K562 (cell line): ENCODE data around the gene PITPNC1. TPM values are rescaled to one million over a fixed set of nuclear protein-coding genes. Genes with fewer than 3 reads are reported as not detected.

Experiments used
- ETV5 ChIP-seq: sonication (generic); formaldehyde crosslinking; IDR thresholded peaks from 2 replicates; pipeline ENCODE4 v1.4.0; 2020; ENCODE audit warnings: low read depth, mild to moderate bottlenecking, missing genetic modification reagents
- FOXA1 ChIP-seq: fragments of 450-650 bp; IDR thresholded peaks from 2 replicates; pipeline ENCODE4 v1.6.1; 2016; ENCODE audit warnings: mild to moderate bottlenecking, borderline replicate concordance
- FOXK1 ChIP-seq: sonication (generic); formaldehyde crosslinking; IDR thresholded peaks from 2 replicates; pipeline ENCODE4 v1.8.0; 2022; ENCODE audit warnings: missing genetic modification reagents, mild to moderate bottlenecking, borderline replicate concordance
- GATAD2A ChIP-seq: fragments of 450-650 bp; IDR thresholded peaks from 2 replicates; pipeline ENCODE4 v1.6.1; 2017
- HMGN3 ChIP-seq: IDR thresholded peaks from 2 replicates; pipeline ENCODE4 v1.6.1; 2011; ENCODE audit warnings: borderline replicate concordance, low read depth, mild to moderate bottlenecking, mixed read lengths, low read length; ENCODE audit not compliant: insufficient read length; ENCODE audit errors: extremely low read depth
- NCOR1 ChIP-seq: fragments of 450-650 bp; IDR thresholded peaks from 2 replicates; pipeline ENCODE4 v1.6.1; 2016; ENCODE audit warnings: mild to moderate bottlenecking, moderate library complexity
- NEUROD1 ChIP-seq: fragments of 150-350 bp; IDR thresholded peaks from 2 replicates; pipeline ENCODE4 v1.6.1; 2014; ENCODE audit warnings: borderline replicate concordance, low read length, low read depth; ENCODE audit not compliant: partially characterized antibody
- PHF8 ChIP-seq: fragments of 200-600 bp; sonication (generic); IDR thresholded peaks from 2 replicates; pipeline ENCODE4 v1.6.1; 2012; ENCODE audit warnings: mixed run types, mild to moderate bottlenecking, inconsistent platforms, low read length, moderate library complexity, borderline replicate concordance
- SOX6 ChIP-seq: fragments of 450-650 bp; IDR thresholded peaks from 2 replicates; pipeline ENCODE4 v1.6.1; 2014; ENCODE audit warnings: mild to moderate bottlenecking
- STAG1 ChIP-seq: sonication (generic); formaldehyde crosslinking; IDR thresholded peaks from 2 replicates; pipeline ENCODE4 v1.5.0; 2020; ENCODE audit warnings: missing genetic modification reagents, borderline replicate concordance
- TAF1 ChIP-seq: IDR thresholded peaks from 2 replicates; pipeline ENCODE4 v1.6.1; 2011; ENCODE audit warnings: mild to moderate bottlenecking, low read length, moderate library complexity; ENCODE audit not compliant: insufficient read depth, control insufficient read depth, severe bottlenecking; ENCODE audit errors: extremely low read depth
- TARDBP ChIP-seq: fragments of 450-650 bp; IDR thresholded peaks from 2 replicates; pipeline ENCODE4 v1.6.1; 2016
- ZBTB17 ChIP-seq: fragments of 450-650 bp; formaldehyde crosslinking; IDR thresholded peaks from 2 replicates; pipeline ENCODE4 v1.4.0; 2020; ENCODE audit warnings: mild to moderate bottlenecking
- ZHX1 ChIP-seq: fragments of 150-350 bp; conservative IDR thresholded peaks from 2 replicates; pipeline ENCODE4 v1.6.1; 2014; ENCODE audit warnings: low read length
- polyA plus RNA-seq, 8 experiments: library from polyadenylated mRNA; depleted of rRNA in 4 of 8; stranded (reverse) in 5 of 8; unstranded in 3 of 8; fragments of >200 nt; fragmentation: Nextera tagmentation in 2 of 8; fragmentation: Illumina TruSeq in 1 of 8; extraction: Ambion mirVana in 2 of 8; extraction: Trizol in 1 of 8; gene quantifications; 2 replicates each; pipeline versions ENCODE4 v1.2.1 to v1.2.3, GENCODE V29; 2011 to 2014; ENCODE audit warnings: inconsistent platforms in 1 of 8, missing spikeins in 1 of 8
- total RNA-seq, 7 experiments: library from RNA; depleted of rRNA in 6 of 7; stranded (reverse); fragments of >200 nt in 6 of 7; fragmentation: Illumina TruSeq in 2 of 7; extraction: Trizol in 2 of 7; gene quantifications; 2 replicates each; pipeline versions ENCODE4 v1.2.1 to v1.2.3, GENCODE V29; 2011 to 2021; ENCODE audit warnings: low replicate concordance in 1 of 7
- TF ChIP-seq, protein P1 (sequence below): fragments of 250-450 bp; sonication (Bioruptor Pico); IDR thresholded peaks from 2 replicates; pipeline ENCODE4 v1.8.0; 2022; ENCODE audit warnings: moderate library complexity, mild to moderate bottlenecking, inconsistent platforms
- TF ChIP-seq, protein P2 (sequence below), 2 experiments: fragments of 450-650 bp in 1 of 2; sonication (generic) in 1 of 2; formaldehyde crosslinking; conservative IDR thresholded peaks; 2 replicates each; pipeline versions ENCODE4 v1.4.0 to v1.8.1; 2020 to 2022; ENCODE audit warnings: mild to moderate bottlenecking in 1 of 2, missing genetic modification reagents in 1 of 2
- TF ChIP-seq, protein P3 (sequence below): sonication (generic); formaldehyde crosslinking; IDR thresholded peaks from 2 replicates; pipeline ENCODE4 v1.8.1; 2023; ENCODE audit warnings: missing genetic modification reagents, mild to moderate bottlenecking, borderline replicate concordance

PITPNC1 gene
- total and polyA plus RNA-seq, 9 of the 15 experiments (the other 6 are each of a cell fraction or from before 2014, with no cell fraction given) = 0.11 to 1.1 (median 0.65) TPM

DNA sequence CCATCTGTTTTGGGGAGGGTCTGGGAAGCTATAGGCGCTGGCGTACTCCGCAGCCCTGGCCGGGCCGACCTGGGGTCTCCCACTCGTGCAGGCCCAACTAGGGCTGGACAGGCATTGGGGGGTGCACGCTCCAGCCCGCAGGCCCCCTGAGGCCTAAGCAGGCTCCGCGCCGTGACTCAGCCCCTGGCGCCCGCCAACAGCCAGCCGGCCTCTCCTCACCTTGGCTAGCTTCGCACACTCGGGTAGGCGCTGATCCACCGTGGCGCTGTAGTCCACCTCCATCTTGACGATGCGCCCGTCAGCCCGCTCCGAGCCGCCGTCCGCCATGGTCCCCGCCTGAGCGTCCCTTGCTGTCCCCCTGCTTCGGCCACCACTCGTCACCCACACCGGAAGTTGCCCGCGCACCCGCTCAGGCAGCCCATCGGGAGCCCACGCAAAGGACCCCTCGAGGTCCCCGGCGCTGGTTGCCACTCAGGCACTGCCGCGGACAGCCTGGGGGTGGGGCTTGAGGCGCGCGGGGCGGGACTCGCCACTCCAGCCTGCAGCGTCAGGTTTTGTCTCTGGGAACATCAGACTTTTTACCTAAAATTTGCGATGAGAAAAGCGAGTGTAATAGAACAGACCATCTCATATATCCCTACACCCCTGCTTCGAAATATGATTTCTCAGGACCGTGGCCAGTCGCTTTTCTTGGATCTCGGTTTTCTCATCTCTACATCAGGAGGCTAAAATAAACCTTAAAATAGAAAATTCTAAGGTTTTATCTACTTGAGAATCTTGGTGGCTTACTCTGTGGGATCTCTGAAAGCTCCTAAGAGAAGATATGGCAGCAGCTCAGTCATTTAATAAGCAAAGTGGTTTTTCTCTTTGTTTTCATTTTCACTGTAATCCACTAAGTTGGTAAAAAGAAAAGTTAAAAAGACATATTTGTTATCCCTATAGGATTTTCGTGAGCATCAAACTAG, 10.6 kb upstream of the PITPNC1 start, which contains the start of gene PSMD12 (continued):
- peak; percentile 70 for TF ChIP-seq NEUROD1
- TF ChIP-seq FOXA1 = no peak
- TF ChIP-seq PHF8 = peak; percentile 97
- no peak for TF ChIP-seq HMGN3
- TF ChIP-seq FOXK1 (CRISPR knock-in tag) = 0 out of 2 replicates have a peak, but pooled peaks have one; percentile 49
- peak; percentile 96 for TF ChIP-seq TAF1
- TF ChIP-seq ZHX1 = no peak
- TF ChIP-seq, protein P1, sequence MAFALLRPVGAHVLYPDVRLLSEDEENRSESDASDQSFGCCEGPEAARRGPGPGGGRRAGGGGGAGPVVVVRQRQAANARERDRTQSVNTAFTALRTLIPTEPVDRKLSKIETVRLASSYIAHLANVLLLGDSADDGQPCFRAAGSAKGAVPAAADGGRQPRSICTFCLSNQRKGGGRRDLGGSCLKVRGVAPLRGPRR = no peak
- TF ChIP-seq, protein P2, sequence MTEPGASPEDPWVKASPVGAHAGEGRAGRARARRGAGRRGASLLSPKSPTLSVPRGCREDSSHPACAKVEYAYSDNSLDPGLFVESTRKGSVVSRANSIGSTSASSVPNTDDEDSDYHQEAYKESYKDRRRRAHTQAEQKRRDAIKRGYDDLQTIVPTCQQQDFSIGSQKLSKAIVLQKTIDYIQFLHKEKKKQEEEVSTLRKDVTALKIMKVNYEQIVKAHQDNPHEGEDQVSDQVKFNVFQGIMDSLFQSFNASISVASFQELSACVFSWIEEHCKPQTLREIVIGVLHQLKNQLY (CRISPR knock-in tag; conservative IDR thresholded peaks at IDR 0.05) = 0 out of 4 replicates have a peak, but pooled peaks of 1 of the 2 experiments have one; percentile 27
- TF ChIP-seq, protein P3, sequence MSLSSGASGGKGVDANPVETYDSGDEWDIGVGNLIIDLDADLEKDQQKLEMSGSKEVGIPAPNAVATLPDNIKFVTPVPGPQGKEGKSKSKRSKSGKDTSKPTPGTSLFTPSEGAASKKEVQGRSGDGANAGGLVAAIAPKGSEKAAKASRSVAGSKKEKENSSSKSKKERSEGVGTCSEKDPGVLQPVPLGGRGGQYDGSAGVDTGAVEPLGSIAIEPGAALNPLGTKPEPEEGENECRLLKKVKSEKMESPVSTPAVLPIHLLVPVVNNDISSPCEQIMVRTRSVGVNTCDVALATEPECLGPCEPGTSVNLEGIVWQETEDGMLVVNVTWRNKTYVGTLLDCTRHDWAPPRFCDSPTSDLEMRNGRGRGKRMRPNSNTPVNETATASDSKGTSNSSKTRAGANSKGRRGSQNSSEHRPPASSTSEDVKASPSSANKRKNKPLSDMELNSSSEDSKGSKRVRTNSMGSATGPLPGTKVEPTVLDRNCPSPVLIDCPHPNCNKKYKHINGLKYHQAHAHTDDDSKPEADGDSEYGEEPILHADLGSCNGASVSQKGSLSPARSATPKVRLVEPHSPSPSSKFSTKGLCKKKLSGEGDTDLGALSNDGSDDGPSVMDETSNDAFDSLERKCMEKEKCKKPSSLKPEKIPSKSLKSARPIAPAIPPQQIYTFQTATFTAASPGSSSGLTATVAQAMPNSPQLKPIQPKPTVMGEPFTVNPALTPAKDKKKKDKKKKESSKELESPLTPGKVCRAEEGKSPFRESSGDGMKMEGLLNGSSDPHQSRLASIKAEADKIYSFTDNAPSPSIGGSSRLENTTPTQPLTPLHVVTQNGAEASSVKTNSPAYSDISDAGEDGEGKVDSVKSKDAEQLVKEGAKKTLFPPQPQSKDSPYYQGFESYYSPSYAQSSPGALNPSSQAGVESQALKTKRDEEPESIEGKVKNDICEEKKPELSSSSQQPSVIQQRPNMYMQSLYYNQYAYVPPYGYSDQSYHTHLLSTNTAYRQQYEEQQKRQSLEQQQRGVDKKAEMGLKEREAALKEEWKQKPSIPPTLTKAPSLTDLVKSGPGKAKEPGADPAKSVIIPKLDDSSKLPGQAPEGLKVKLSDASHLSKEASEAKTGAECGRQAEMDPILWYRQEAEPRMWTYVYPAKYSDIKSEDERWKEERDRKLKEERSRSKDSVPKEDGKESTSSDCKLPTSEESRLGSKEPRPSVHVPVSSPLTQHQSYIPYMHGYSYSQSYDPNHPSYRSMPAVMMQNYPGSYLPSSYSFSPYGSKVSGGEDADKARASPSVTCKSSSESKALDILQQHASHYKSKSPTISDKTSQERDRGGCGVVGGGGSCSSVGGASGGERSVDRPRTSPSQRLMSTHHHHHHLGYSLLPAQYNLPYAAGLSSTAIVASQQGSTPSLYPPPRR (CRISPR knock-in tag) = no peak
- no peak for TF ChIP-seq TARDBP
- 0 out of 2 replicates have a peak, but pooled peaks have one; percentile 21 for TF ChIP-seq GATAD2A
- no peak for TF ChIP-seq ZBTB17
- peak; percentile 99 for TF ChIP-seq ETV5 (CRISPR knock-in tag)
- TF ChIP-seq STAG1 (CRISPR knock-in tag) = no peak
- no peak; the same call in 1 of the 2 replicates for TF ChIP-seq NCOR1
- TF ChIP-seq SOX6 = no peak
